Measurements from ENCODE around the gene RHD.
"Not testable (repeated sequence)": the region's sequence is repeated elsewhere in the genome, so short reads cannot be mapped to it uniquely, and the experiment has no call there.

- TF ChIP-seq CTCF (IDR thresholded peaks at IDR 0.05): peak in 1 of 4 donors; percentile 18
- not testable (repeated sequence) for TF ChIP-seq POLR2A (IDR thresholded peaks at IDR 0.05)
Observed at GRCh38 chr1:25266554-25267287, 5.6 kb upstream of the RHD start.

Data from right lobe of liver (tissue), 4 donors.